ENCODE measurements around the gene YY1.

GRCh38 chr14:100295376-100296105 is 56.6 kb downstream of the YY1 start:
- TF ChIP-seq CTCF (IDR thresholded peaks at IDR 0.05) = no peak
- TF ChIP-seq POLR2A (IDR thresholded peaks at IDR 0.05) = no peak
- no peak for TF ChIP-seq EP300 (IDR thresholded peaks at IDR 0.05)

Measured in sigmoid colon (tissue), 4 donors.